ENCODE data around the gene PXK. TPM values are rescaled to one million over a fixed set of nuclear protein-coding genes. Genes with fewer than 3 reads are reported as not detected.

The PXK gene
- polyA plus RNA-seq, 1 donor (not counting 4 experiments of a cell fraction or from before 2014, with no cell fraction given) = 12.2 TPM

DNA sequence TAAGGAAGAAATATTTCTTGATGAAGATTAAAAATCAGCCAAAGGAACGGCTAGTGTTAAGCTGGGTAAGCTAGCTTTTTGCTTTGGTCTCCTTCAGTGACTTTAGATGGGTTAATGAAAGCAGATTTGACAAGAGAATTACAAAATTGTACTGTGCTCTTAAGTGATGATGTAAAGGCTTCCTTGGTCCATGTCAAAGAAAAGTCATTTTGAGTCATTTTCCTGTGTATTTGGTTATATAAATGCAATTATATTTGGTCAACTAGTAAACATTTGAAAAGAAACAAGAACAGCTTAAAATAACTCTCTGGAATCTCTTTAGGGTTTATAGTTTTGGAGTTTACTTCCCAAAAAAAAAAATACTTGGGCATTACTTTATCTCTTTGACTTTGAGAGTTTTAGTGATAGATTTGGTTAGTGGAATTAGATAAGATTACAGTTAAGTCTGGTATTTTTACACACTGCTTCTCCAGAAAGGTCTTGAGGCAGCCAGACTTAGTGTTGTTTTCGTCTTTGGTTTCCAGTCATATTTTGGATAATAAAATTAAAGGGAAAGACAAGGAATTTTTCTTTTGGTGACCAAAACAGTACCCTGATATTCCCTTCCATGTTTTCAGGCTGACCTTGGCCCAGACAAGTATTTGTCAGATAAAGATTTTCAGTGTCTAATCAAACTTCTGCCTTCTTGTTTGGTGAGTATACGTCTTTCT lies 58.6 kb downstream of the PXK start:
- no peak for TF ChIP-seq EZH2 (IDR thresholded peaks at IDR 0.05; ENCODE audit: low read length)
- TF ChIP-seq, protein P1, sequence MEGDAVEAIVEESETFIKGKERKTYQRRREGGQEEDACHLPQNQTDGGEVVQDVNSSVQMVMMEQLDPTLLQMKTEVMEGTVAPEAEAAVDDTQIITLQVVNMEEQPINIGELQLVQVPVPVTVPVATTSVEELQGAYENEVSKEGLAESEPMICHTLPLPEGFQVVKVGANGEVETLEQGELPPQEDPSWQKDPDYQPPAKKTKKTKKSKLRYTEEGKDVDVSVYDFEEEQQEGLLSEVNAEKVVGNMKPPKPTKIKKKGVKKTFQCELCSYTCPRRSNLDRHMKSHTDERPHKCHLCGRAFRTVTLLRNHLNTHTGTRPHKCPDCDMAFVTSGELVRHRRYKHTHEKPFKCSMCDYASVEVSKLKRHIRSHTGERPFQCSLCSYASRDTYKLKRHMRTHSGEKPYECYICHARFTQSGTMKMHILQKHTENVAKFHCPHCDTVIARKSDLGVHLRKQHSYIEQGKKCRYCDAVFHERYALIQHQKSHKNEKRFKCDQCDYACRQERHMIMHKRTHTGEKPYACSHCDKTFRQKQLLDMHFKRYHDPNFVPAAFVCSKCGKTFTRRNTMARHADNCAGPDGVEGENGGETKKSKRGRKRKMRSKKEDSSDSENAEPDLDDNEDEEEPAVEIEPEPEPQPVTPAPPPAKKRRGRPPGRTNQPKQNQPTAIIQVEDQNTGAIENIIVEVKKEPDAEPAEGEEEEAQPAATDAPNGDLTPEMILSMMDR (optimal IDR thresholded peaks at IDR 0.05 in 1 of 3, IDR thresholded peaks at IDR 0.05 in 1 of 3, conservative IDR thresholded peaks at IDR 0.05 in 1 of 3; ENCODE audit: extremely low read depth in 1 of 3, insufficient read depth in 2 of 3, low read length in 3 of 3) = no peak
- Histone ChIP-seq H3K9me1 (ENCODE audit: control insufficient read depth, extremely low read depth, insufficient read depth, low read length) (no peaks in the 10 kb centered on the region), H4K20me1 (ENCODE audit: control insufficient read depth, extremely low read depth, insufficient read depth, low read length) (no peaks in the 10 kb centered on the region), H3K4me3 (ENCODE audit: control insufficient read depth in 2 of 3, extremely low read depth in 1 of 3, insufficient read depth in 2 of 3, low read depth in 1 of 3, low read length in 3 of 3) (no peak overlapping the region), H3K4me2 (ENCODE audit: control insufficient read depth, extremely low read depth, insufficient read depth, low read depth, low read length) (no peak overlapping the region), H3K9me3 (ENCODE audit: control insufficient read depth, low read depth, low read length) (no peaks in the 10 kb centered on the region), H3K27me3 (ENCODE audit: control insufficient read depth, extremely low read depth, insufficient read depth, low read length) (no peaks in the 10 kb centered on the region), H3K79me2 (ENCODE audit: control insufficient read depth, insufficient read depth, low read length) (no peaks in the 10 kb centered on the region), H3K4me1 (ENCODE audit: control insufficient read depth, extremely low read depth, insufficient read depth, low read length) (peaks cover 3% of the 10 kb centered on the region), H3K27ac (ENCODE audit: control insufficient read depth, insufficient read depth, low read length) (no peak overlapping the region), H3K36me3 (ENCODE audit: control insufficient read depth in 2 of 2, extremely low read depth in 1 of 2, insufficient read depth in 2 of 2, low read length in 2 of 2) (peaks cover 0 to 6% of the 10 kb centered on the region in 2 experiments), H2AFZ (ENCODE audit: control insufficient read depth, low read length) (no peak overlapping the region), H3K9ac (ENCODE audit: control insufficient read depth, extremely low read depth, insufficient read depth, low read length) (no peak overlapping the region)
- FAIRE-seq (no peak), DNase-seq (ENCODE audit: low read depth, low spot score) (no peak)
- dilution Hi-C loops (cut with MboI; ENCODE audit: extremely low pct_ligation_motif_present, low sequenced_read_pairs) = no loop called here

DNA sequence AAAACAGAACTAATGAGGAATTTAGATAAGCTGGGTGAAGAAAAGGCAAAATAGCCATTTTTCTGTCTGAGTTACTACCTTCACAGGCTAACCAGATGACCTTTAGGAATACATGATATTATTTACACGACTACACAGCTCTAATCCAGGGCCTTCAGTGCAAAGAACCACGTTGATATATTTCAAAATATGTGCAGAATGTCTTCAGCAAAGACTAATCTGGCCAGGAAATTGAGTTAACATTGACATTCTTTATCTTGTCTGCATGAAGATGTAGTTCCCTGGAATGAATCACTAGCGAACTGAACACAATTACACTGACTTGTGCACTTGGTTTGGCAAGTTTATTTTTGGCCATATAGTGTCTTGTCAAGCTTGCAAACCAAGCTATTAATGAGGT lies 59.5 kb downstream of the PXK start:
- TF ChIP-seq EZH2 (IDR thresholded peaks at IDR 0.05; ENCODE audit: low read length) = no peak
- TF ChIP-seq, protein P1 (optimal IDR thresholded peaks at IDR 0.05 in 1 of 3, IDR thresholded peaks at IDR 0.05 in 1 of 3, conservative IDR thresholded peaks at IDR 0.05 in 1 of 3; ENCODE audit: extremely low read depth in 1 of 3, insufficient read depth in 2 of 3, low read length in 3 of 3) = no peak
- Histone ChIP-seq H3K9ac (ENCODE audit: control insufficient read depth, extremely low read depth, insufficient read depth, low read length) (no peak overlapping the region), H3K79me2 (ENCODE audit: control insufficient read depth, insufficient read depth, low read length) (no peaks in the 10 kb centered on the region), H4K20me1 (ENCODE audit: control insufficient read depth, extremely low read depth, insufficient read depth, low read length) (no peaks in the 10 kb centered on the region), H3K27ac (ENCODE audit: control insufficient read depth, insufficient read depth, low read length) (no peak overlapping the region), H3K4me1 (ENCODE audit: control insufficient read depth, extremely low read depth, insufficient read depth, low read length) (peaks cover 3% of the 10 kb centered on the region), H3K4me2 (ENCODE audit: control insufficient read depth, extremely low read depth, insufficient read depth, low read depth, low read length) (no peak overlapping the region), H3K9me3 (ENCODE audit: control insufficient read depth, low read depth, low read length) (no peaks in the 10 kb centered on the region), H3K4me3 (ENCODE audit: control insufficient read depth in 2 of 3, extremely low read depth in 1 of 3, insufficient read depth in 2 of 3, low read depth in 1 of 3, low read length in 3 of 3) (no peak overlapping the region), H3K27me3 (ENCODE audit: control insufficient read depth, extremely low read depth, insufficient read depth, low read length) (no peaks in the 10 kb centered on the region), H3K9me1 (ENCODE audit: control insufficient read depth, extremely low read depth, insufficient read depth, low read length) (no peaks in the 10 kb centered on the region), H3K36me3 (ENCODE audit: control insufficient read depth in 2 of 2, extremely low read depth in 1 of 2, insufficient read depth in 2 of 2, low read length in 2 of 2) (peaks cover 0 to 6% of the 10 kb centered on the region in 2 experiments), H2AFZ (ENCODE audit: control insufficient read depth, low read length) (no peak overlapping the region)
- DNase-seq (ENCODE audit: low read depth, low spot score) = no peak
- dilution Hi-C loops (cut with MboI; ENCODE audit: extremely low pct_ligation_motif_present, low sequenced_read_pairs) = no loop called here
- FAIRE-seq = no peak

All from keratinocyte (primary cell).